Stimulated activated CD4-positive, alpha-beta T cell treated with anti-CD3 and anti-CD28 coated beads, TNF-alpha, amount 100 ng/mL, for 48 hours (primary cell): ENCODE measurements around the gene IP6K3.

Source experiments
- DNase-seq, 3 donors: peaks; one replicate each; pipeline ENCODE4 v3.0.0-alpha.2; 2020; ENCODE audit warnings: low read depth in 3 of 3

IP6K3 gene

DNA sequence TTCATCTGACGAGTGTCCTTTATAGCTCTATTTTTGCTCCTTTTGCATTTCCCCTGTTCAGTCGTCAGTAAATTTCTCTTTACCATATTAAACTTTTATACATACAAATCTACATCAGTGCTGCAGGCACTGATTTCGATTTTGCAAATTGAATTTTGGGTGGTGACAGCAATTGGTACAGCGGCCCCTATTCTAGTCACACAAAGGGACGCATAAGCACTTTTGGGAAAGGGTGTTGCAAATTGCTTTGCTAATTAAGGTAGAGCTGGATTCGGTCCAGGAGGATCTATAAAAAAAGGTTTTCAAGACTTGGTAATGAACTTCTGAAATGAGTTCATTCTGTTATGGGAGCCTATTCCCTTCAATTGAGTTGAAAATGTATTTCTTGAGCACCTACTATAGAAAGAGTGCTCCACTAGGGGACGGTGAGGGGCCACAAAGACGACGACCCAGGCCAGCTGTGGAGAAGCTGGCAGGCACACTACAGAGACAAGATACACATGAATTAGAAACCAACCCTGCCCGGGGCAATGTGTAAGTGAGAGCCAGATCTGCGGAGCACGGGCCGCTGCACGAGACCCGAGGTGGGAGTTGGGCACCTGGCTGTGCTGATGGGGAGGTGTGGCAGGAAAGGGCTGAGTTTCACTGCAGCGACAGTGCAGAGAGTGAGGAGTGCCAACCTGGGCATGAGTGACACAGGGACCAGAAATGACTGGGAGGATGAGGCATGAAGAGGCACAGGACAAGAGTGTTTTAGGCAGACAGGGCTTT, 40.6 kb downstream of the IP6K3 start:
- DNase-seq, result no peak

DNA sequence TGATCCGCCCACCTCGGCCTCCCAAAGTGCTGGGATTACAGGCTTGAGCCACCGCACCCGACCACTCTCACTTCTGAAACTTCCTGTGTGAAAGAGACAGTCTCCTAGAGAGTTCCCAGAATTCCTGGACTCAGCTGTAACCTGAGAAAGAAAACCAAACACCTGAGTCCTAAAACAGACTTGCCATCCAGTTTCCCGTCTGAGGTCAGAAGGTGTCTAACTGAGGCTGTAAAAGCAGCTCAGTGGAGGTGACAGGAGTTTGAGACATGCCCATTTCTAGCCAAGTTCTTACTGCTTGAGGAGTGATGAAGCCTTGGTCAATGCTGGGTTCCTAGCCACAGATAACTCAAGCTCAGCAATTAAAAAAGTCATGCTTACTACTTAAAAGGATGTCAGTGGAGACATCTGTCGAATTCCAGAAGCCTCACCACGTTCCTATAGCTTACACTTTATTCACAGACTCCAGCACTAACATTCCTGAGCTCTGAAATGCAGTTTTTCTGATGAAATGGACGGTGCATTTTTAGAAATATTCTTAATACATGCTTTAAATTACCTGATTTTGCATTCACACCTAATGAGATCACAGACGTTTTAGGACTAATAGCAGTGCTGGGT, 41.3 kb downstream of the IP6K3 start:
- no peak for DNase-seq

DNA sequence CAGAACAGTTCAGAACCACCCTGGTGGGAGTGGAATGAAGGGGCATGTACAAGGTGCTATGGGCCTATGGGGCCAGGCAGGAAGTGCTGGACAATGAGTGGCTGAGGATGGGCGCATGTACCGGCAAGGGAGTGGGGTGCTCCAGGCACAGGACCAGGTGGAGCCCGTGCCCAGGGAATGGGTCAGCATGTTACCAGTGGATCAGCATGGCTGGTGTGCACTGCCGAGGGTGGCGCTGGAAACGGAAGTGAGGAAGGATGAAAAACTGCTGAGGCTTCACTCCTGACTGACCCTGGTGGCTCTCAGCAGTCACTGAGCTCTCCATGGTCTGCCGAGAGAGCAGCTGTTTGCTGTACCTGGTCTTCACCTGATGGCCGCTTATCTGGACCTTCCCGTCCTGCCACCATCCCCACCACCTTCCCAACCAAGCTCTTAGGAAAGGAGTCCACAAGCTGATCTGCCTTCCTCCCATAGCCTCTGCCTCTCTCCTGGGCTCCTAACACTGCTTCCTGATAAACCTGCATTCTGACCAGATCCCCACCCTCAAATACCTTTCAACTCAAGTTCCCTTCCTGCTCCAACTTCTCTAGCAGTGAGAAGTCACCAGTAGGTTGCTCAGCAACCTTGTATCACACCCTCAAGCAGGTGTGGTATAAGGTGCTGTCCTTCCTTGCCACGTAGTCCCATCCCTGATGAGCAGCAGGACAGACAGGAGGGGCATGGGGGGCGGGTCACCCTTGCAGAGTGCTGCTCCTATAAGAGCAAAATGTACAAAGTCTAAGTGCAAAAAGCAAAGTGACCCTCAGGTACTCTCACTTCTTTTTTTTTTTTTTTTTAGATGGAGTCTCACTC, 42.3 kb downstream of the IP6K3 start:
- no peak for DNase-seq

GRCh38 chr6:33702345-33702977, 44.2 kb downstream of the IP6K3 start:
- DNase-seq, result no peak

GRCh38 chr6:33700391-33701050, 46.2 kb downstream of the IP6K3 start:
- DNase-seq, result peak; percentile 52 to 69 (median 53)

GRCh38 chr6:33699739-33700138, 47.0 kb downstream of the IP6K3 start:
- no peak for DNase-seq

DNA sequence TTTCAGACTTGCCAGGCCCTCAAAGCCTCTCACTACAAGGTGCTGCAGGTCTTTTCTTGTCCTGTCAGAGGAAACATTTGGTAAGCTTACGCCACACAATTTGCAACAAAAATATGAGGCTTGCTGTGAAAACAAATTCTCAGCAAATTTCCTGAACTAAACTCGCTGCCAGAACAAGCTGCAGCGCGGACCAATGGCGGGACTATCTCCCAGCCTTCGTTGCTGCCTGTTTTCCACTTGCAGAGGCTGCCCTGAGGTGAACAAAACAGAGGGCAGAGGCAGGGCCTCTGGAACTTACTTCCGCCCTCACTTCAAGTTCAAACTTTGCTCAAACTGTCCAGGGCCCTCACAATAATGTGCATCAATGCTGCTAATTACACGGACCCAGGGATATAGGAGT, 47.6 kb downstream of the IP6K3 start:
- DNase-seq, result no peak

- DNase-seq, result no peak
Measured at GRCh38 chr6:33698494-33698893, 48.2 kb downstream of the IP6K3 start.

GRCh38 chr6:33697845-33698244, 48.9 kb downstream of the IP6K3 start:
- DNase-seq, result no peak

- no peak for DNase-seq
Measured at GRCh38 chr6:33696548-33697518, 49.9 kb downstream of the IP6K3 start.

GRCh38 chr6:33696076-33696475, 50.6 kb downstream of the IP6K3 start:
- no peak for DNase-seq

- DNase-seq, result no peak
Measured at GRCh38 chr6:33695451-33695887, 51.2 kb downstream of the IP6K3 start.

GRCh38 chr6:33694977-33695376, 51.7 kb downstream of the IP6K3 start:
- DNase-seq, result no peak

DNA sequence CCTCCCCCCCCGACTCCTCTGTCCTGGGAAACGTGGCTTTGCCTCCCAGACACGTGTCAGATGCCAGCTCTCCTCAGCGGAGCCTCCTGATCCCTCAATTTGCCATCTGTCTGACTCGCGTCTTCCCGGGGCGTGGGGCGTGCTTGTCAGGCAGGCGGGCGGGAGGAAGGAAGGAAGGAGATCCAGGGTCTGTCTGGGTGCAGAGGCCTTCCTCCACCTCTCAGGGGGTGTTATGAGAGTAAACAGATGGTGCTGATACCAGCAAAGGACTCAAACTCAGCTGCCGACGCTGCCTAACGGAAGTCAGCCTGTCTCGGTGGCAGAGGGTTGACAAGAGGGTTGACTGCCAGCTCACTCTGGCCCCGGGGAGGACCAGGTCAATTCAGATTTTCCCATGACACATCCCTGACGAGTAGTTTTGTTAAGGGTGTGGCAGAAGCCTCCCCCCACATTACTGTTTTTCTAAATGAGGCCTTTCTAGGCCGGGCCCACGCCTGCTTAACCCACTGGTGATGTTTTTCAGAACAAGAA, 52.2 kb downstream of the IP6K3 start:
- DNase-seq, result peak; percentile 53 to 71 (median 58)

DNA sequence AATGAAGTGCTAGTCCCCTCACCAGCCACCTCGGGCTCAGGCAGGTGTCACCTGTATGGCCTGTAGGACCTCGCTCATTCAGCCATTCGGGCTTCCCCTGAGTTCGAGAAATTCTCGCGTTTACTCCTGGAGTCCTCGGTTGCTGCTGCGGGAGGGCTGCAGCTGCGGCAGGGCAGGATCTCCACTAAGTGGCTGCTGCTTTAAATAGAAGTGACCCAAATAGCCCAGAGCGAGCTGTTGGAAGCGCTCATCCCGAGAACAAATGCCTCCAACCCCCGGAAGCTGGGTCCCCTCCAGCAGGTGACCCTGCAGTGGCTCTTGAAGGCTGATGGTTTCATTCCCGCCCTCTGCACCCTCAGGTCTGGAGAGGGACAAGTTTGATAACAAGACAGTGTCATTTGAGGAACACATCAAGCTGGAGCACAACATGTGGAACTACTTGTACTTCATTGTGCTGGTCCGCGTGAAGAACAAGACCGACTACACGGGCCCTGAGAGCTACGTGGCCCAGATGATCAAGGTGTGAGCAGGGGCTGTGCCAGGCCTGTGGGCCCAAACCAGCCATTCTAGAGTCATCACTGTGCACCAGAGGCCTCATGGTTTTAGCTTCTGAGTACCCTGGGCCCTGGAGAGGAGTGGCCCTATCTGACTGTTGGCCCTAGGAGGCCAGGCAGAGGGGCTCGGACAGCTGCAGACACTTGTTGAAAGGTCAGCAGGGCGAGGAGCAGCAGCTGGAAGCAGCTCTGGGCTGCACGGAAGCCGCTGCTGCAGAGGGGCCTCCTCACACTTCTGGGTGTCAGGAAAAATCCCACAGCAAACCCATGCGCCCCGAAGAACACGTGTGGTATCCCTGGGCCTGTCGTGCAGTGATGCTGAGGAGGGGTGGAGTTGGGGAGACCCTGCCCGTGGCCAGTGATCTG, 53.3 kb downstream of the IP6K3 start:
- DNase-seq, result no peak

DNA sequence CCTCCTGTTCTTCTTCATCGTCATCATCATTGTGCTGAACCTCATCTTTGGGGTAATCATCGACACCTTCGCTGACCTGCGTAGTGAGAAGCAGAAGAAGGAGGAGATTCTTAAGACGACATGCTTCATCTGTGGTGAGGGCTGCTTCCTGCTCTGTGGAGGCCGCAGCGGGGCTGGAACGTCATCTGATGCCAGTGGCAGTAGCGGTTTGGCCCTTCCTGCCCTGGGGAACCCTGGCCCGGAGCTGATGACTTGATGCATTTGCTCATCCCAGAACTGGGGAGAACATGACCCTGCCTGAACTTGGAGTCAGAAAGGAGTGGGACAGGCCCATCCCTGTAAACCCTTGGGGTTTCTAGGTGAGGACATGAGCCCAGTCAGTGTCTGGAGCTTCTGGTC, 53.9 kb downstream of the IP6K3 start:
- DNase-seq, result peak; percentile 41 to 51 (median 42)

- DNase-seq, result no peak
Measured at GRCh38 chr6:33692078-33692759, 54.5 kb downstream of the IP6K3 start.

DNA sequence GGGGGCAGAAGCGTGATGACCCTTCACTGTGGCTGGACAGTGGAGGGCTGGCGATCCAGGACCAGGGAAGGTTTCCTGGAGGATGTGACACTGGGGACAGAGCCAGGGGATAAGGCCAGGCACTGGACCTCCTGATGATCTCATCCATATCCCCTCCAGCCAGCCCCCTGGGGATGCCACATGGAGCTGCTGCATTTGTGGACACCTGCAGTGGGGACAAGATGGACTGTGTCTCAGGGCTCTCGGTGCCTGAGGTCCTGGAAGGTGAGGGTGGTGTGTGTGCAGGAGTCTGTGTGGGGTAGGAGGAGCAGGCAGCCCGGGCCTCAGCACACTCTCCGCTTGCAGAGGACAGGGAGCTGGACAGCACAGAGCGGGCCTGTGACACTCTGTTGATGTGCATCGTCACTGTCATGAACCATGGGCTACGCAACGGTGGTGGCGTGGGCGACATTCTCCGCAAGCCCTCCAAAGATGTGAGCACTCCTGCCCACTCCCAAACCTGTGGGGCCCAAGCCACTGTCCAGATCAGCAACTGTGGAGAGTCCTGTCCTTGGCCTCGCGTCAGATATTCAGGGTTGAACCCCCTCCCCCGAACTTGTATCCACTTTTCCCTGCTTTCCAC, 55.1 kb downstream of the IP6K3 start:
- no peak for DNase-seq
